GM12891 (cell line): ENCODE data around the gene GDF3.

Experiments used
- POLR2A ChIP-seq: IDR thresholded peaks from 2 replicates; pipeline ENCODE4 v1.6.1; 2011; ENCODE audit warnings: low read depth, low read length, control low read depth
- POLR2AphosphoS5 ChIP-seq: IDR thresholded peaks from 2 replicates; pipeline ENCODE4 v1.6.1; 2011; ENCODE audit warnings: low read depth, low read length, control low read depth
- TAF1 ChIP-seq: IDR thresholded peaks from 2 replicates; pipeline ENCODE4 v1.6.1; 2011; ENCODE audit warnings: low read depth, low read length, control low read depth

GRCh38 chr12:7711133-7711532 is 15.6 kb upstream of the GDF3 start, which contains the start of gene DPPA3:
- no peak for TF ChIP-seq POLR2A
- no peak for TF ChIP-seq POLR2AphosphoS5
- no peak for TF ChIP-seq TAF1
